K562 (cell line): Measurements from ENCODE around the gene ARHGAP42. TPM values are rescaled to one million over a fixed set of nuclear protein-coding genes. Genes with fewer than 3 reads are reported as not detected.

Source experiments
- ATAC-seq: fragments of 200-7000 bp; cut with Tn5 transposase; 3 replicates; pipeline ENCODE4 v1.9.1; 2020; ENCODE audit warnings: moderate library complexity
- BruUV-seq: library from RNA; stranded (reverse); fragments of 400-500 nt; replicated peaks from 2 replicates; lab custom pipeline; 2021; lab: Mats Ljungman, UMichigan
- CTCF ChIA-PET: fragments of 300-600 bp; formaldehyde crosslinking; extraction: SDS; loops from one replicate; lab custom pipeline; 2021; ENCODE audit warnings: low intra/inter-chr PET ratio; lab: Yijun Ruan, JAX
- POLR2A ChIA-PET: fragments of 300-600, 350-650 bp; sonication (Branson Sonifier 250); formaldehyde crosslinking; extraction: SDS; loops from one replicate; lab custom pipeline; 2021; ENCODE audit warnings: antibody characterized with exemption, inconsistent platforms; lab: Yijun Ruan, JAX
- DNase-seq, 4 experiments: peaks; one replicate each; pipeline versions ENCODE4 v3.0.0 to v3.0.0-alpha.2; 2011 to 2018; ENCODE audit warnings: low spot score in 3 of 4, mixed read lengths in 3 of 4; ENCODE audit errors: extremely low read depth in 1 of 4
- FAIRE-seq: peaks from 2 replicates; lab custom pipeline; 2011; peaks lifted over from hg19 to GRCh38; lab: Jason Lieb, UNC
- H2AFZ ChIP-seq: 2 replicates; pipeline ENCODE4 v1.6.0; 2011; ENCODE audit warnings: low read depth, low read length, control low read depth, inconsistent platforms
- H3K27ac ChIP-seq: fragments of 200-600 bp; 3 replicates; pipeline ENCODE4 v1.8.0; 2011; ENCODE audit warnings: low read depth, mild to moderate bottlenecking, control low read depth, inconsistent platforms, low read length, moderate library complexity, mixed read lengths; ENCODE audit errors: extremely low read depth
- H3K27me3 ChIP-seq, 2 experiments: fragments of 300-600 bp in 1 of 2; 2 replicates in 1 of 2; 3 replicates in 1 of 2; pipeline versions ENCODE4 v1.6.0 to v1.8.0; 2011; ENCODE audit warnings: inconsistent platforms in 2 of 2, low read length in 2 of 2, mild to moderate bottlenecking in 1 of 2, mixed read lengths in 1 of 2, moderate library complexity in 1 of 2; ENCODE audit not compliant: control insufficient read depth in 2 of 2, insufficient read depth in 2 of 2
- H3K36me3 ChIP-seq: fragments of 300-600 bp; 3 replicates; pipeline ENCODE4 v1.8.0; 2011; ENCODE audit warnings: mild to moderate bottlenecking, low read length, inconsistent platforms; ENCODE audit not compliant: control insufficient read depth, insufficient read depth
- H3K4me1 ChIP-seq, 2 experiments: fragments of 200-600 bp in 1 of 2; replicated peaks in 1 of 2; 2 replicates in 1 of 2; 3 replicates in 1 of 2; pipeline versions ENCODE4 v1.5.1 to v1.8.0; 2011; ENCODE audit warnings: inconsistent platforms in 2 of 2, low read length in 2 of 2, mild to moderate bottlenecking in 1 of 2, mixed read lengths in 1 of 2, moderate library complexity in 1 of 2; ENCODE audit not compliant: control insufficient read depth in 2 of 2, insufficient read depth in 2 of 2
- H3K4me2 ChIP-seq: 2 replicates; pipeline ENCODE4 v1.6.1; 2011; ENCODE audit warnings: low read length, control low read depth, inconsistent platforms, mixed read lengths; ENCODE audit not compliant: insufficient read depth
- H3K4me3 ChIP-seq: fragments of 200-600 bp; sonication (generic), shearing (Covaris generic); 2 replicates; pipeline ENCODE4 v1.5.1; 2016; ENCODE audit warnings: control low read depth, inconsistent platforms
- H3K79me2 ChIP-seq: fragments of 200-600 bp; 3 replicates; pipeline ENCODE4 v1.8.0; 2011; ENCODE audit warnings: low read length, inconsistent platforms; ENCODE audit not compliant: control insufficient read depth, insufficient read depth
- H3K9ac ChIP-seq, 2 experiments: 2 replicates each; pipeline versions ENCODE4 v1.6.0 to v1.6.1; 2011; ENCODE audit warnings: low read depth in 2 of 2, low read length in 2 of 2, control low read depth in 1 of 2, inconsistent platforms in 1 of 2, mild to moderate bottlenecking in 1 of 2, mixed read lengths in 1 of 2; ENCODE audit not compliant: insufficient read depth in 1 of 2
- H3K9me1 ChIP-seq: one replicate; pipeline ENCODE4 v1.6.0; 2011; ENCODE audit warnings: inconsistent platforms, mild to moderate bottlenecking, low read length, moderate library complexity; ENCODE audit not compliant: control insufficient read depth, insufficient read depth
- H3K9me3 ChIP-seq: replicated peaks from 2 replicates; pipeline ENCODE4 v1.5.1; 2011; ENCODE audit warnings: low read depth, low read length, inconsistent platforms; ENCODE audit not compliant: control insufficient read depth, insufficient read depth
- H4K20me1 ChIP-seq: replicated peaks from 2 replicates; pipeline ENCODE4 v1.6.1; 2011; ENCODE audit warnings: low read length, inconsistent platforms, mixed read lengths; ENCODE audit not compliant: control insufficient read depth, insufficient read depth
- FOXJ2 ChIP-seq: fragments of 200-800 bp; sonication (Bioruptor generic); IDR thresholded peaks from 2 replicates; pipeline ENCODE4 v1.6.1; 2016; ENCODE audit warnings: missing genetic modification characterization, missing compliant biosample characterization
- HNRNPUL1 ChIP-seq: fragments of 200-400 bp; formaldehyde crosslinking; IDR thresholded peaks from 2 replicates; pipeline ENCODE4 v1.6.1; 2017; ENCODE audit warnings: low read length
- POLR2G ChIP-seq: fragments of 200-400 bp; formaldehyde crosslinking; IDR thresholded peaks from 2 replicates; pipeline ENCODE4 v1.6.1; 2017; ENCODE audit warnings: low read depth, mild to moderate bottlenecking, antibody characterized with exemption, low read length, moderate library complexity
- TEAD4 ChIP-seq, 2 experiments: sonication (generic) in 1 of 2; formaldehyde crosslinking in 1 of 2; IDR thresholded peaks; 2 replicates each; pipeline versions ENCODE4 v1.6.1 to v1.8.0; 2012 to 2022; ENCODE audit warnings: borderline replicate concordance in 1 of 2, inconsistent platforms in 1 of 2, low read length in 1 of 2, mild to moderate bottlenecking in 1 of 2, missing genetic modification reagents in 1 of 2
- ZBTB33 ChIP-seq: sonication (generic); formaldehyde crosslinking; IDR thresholded peaks from 2 replicates; pipeline ENCODE4 v1.8.1; 2023; ENCODE audit warnings: mild to moderate bottlenecking, missing genetic modification reagents
- ZNF347 ChIP-seq: fragments of 450-650 bp; formaldehyde crosslinking; IDR thresholded peaks from 2 replicates; pipeline ENCODE4 v1.4.0; 2020; ENCODE audit warnings: low read depth, mild to moderate bottlenecking, moderate library complexity
- WGBS: fragments of 100-300 bp; shearing (Covaris generic); methylation state at CpG from one replicate; pipeline ENCODE4 v1.1.6; 2016; ENCODE audit warnings: low coverage, mixed read lengths; ENCODE audit not compliant: insufficient coverage; ENCODE audit errors: missing lambda C conversion rate; 5-methylcytosine and 5-hydroxymethylcytosine counted together
- in situ Hi-C: fragments of 300-500 bp; cut with MboI; formaldehyde crosslinking; loops from 4 replicates; pipeline ENCODE4 v1.15.0; 2018; ENCODE audit warnings: inconsistent platforms, mixed read lengths
- intact Hi-C: fragments of 100-400 bp; cut with micrococcal nuclease; formaldehyde crosslinking; loops from 2 replicates; pipeline ENCODE4 v1.14.2; 2022
- polyA plus RNA-seq, 8 experiments: library from polyadenylated mRNA; depleted of rRNA in 4 of 8; stranded (reverse) in 5 of 8; unstranded in 3 of 8; fragments of >200 nt; fragmentation: Nextera tagmentation in 2 of 8; fragmentation: Illumina TruSeq in 1 of 8; extraction: Ambion mirVana in 2 of 8; extraction: Trizol in 1 of 8; gene quantifications; 2 replicates each; pipeline versions ENCODE4 v1.2.1 to v1.2.3, GENCODE V29; 2011 to 2014; ENCODE audit warnings: inconsistent platforms in 1 of 8, missing spikeins in 1 of 8
- total RNA-seq, 7 experiments: library from RNA; depleted of rRNA in 6 of 7; stranded (reverse); fragments of >200 nt in 6 of 7; fragmentation: Illumina TruSeq in 2 of 7; extraction: Trizol in 2 of 7; gene quantifications; 2 replicates each; pipeline versions ENCODE4 v1.2.1 to v1.2.3, GENCODE V29; 2011 to 2021; ENCODE audit warnings: low replicate concordance in 1 of 7
- TF ChIP-seq, protein P1 (sequence below): fragments of 450-650 bp; IDR thresholded peaks from 2 replicates; pipeline ENCODE4 v1.6.1; 2017; ENCODE audit warnings: antibody characterized with exemption, mild to moderate bottlenecking

ARHGAP42 gene
- total and polyA plus RNA-seq, 9 of the 15 experiments (the other 6 are each of a cell fraction or from before 2014, with no cell fraction given) = 0.95 to 6.1 (median 2.4) TPM

DNA sequence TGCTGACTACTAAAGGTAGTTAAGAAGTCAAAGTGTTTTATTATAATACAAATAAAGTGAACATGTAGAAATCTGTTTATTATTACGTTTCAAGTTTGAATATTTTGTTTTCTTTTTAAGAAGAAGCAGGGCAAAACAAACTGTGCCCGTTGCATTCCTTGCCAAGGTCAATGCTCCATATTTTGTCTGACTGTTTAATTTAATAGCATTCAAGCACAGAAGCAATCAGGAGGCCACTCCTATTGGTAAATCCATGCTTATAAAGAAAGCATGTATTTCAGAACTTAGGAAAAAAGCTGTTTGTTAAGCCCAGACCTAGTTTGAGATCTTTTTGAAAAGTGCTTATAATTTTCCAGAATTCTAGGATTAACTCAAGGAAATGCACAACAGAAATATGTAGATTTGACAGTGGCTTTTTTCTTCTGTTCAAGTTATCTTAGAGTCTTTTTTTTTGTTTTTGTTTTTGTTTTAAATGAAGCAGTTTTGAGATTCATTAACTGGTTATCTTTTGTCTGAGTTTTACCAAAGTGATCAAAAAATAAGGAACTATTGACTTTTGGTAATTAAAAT, 51.7 kb downstream of the ARHGAP42 start:
- DNase-seq = no peak
- no peak for ATAC-seq
- Histone ChIP-seq H3K9ac (no peak overlapping the region), H3K27me3 (no peaks in the 10 kb centered on the region), H3K4me1 (no peaks in the 10 kb centered on the region; a peak in 1 of 5 replicates), H3K36me3 (no peaks in the 10 kb centered on the region), H3K4me2 (no peak overlapping the region), H3K79me2 (no peaks in the 10 kb centered on the region), H3K4me3 (no peak overlapping the region), H2AFZ (no peak overlapping the region), H3K9me1 (no peaks in the 10 kb centered on the region), H4K20me1 (no peaks in the 10 kb centered on the region), H3K27ac (no peak overlapping the region), H3K9me3 (no peaks in the 10 kb centered on the region)
- intact Hi-C loops = no loop called here
- no TSS peak for BruUV-seq
- TF ChIP-seq ZNF347 (no peak), FOXJ2 (no peak), HNRNPUL1 (no peak), POLR2G (no peak), ZBTB33 (CRISPR knock-in tag) (no peak), TEAD4 (IDR thresholded peaks at IDR 0.05; ENCODE audit: low read length) (no peak), TEAD4 (CRISPR knock-in tag; IDR thresholded peaks at IDR 0.05; ENCODE audit: borderline replicate concordance) (no peak)
- TF ChIP-seq, protein P1, sequence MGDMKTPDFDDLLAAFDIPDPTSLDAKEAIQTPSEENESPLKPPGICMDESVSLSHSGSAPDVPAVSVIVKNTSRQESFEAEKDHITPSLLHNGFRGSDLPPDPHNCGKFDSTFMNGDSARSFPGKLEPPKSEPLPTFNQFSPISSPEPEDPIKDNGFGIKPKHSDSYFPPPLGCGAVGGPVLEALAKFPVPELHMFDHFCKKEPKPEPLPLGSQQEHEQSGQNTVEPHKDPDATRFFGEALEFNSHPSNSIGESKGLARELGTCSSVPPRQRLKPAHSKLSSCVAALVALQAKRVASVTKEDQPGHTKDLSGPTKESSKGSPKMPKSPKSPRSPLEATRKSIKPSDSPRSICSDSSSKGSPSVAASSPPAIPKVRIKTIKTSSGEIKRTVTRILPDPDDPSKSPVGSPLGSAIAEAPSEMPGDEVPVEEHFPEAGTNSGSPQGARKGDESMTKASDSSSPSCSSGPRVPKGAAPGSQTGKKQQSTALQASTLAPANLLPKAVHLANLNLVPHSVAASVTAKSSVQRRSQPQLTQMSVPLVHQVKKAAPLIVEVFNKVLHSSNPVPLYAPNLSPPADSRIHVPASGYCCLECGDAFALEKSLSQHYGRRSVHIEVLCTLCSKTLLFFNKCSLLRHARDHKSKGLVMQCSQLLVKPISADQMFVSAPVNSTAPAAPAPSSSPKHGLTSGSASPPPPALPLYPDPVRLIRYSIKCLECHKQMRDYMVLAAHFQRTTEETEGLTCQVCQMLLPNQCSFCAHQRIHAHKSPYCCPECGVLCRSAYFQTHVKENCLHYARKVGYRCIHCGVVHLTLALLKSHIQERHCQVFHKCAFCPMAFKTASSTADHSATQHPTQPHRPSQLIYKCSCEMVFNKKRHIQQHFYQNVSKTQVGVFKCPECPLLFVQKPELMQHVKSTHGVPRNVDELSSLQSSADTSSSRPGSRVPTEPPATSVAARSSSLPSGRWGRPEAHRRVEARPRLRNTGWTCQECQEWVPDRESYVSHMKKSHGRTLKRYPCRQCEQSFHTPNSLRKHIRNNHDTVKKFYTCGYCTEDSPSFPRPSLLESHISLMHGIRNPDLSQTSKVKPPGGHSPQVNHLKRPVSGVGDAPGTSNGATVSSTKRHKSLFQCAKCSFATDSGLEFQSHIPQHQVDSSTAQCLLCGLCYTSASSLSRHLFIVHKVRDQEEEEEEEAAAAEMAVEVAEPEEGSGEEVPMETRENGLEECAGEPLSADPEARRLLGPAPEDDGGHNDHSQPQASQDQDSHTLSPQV = no peak
- no peak for FAIRE-seq
- WGBS = 8% methylated on average over 2 of the region's 2 CpGs
- CTCF ChIA-PET = no interaction called here
- in situ Hi-C loops = no loop called here
- POLR2A ChIA-PET = no interaction called here
